ENCODE data around the gene GRAMD2B. TPM values are rescaled to one million over a fixed set of nuclear protein-coding genes. Genes with fewer than 3 reads are reported as not detected.
A peak's percentile ranks its signal among the peaks of the same experiment; 100 is the strongest.

GRAMD2B gene
- total RNA-seq, 6 experiments from 2014 or later = 69.2 to 154 (median 80.5) TPM

- Mint-ChIP-seq H3K27me3 (ENCODE audit: insufficient read depth) (peaks cover 2% of the 10 kb centered on the region; the same call in 1 of the 2 replicates), H3K36me3 (ENCODE audit: low read depth) (peaks cover 27% of the 10 kb centered on the region), H3K4me1 (ENCODE audit: low read depth) (peaks cover 76% of the 10 kb centered on the region), H3K27ac (peak overlapping the region; percentile 42), H3K9me3 (no peaks in the 10 kb centered on the region; the same call in none of the 2 replicates), H3K4me3 (peak overlapping the region; percentile 48; the same call in 1 of the 2 replicates)
- no peak for TF ChIP-seq CTCF (IDR thresholded peaks at IDR 0.05)
- DNase-seq = peak; percentile 56
Observed at GRCh38 chr5:126414874-126415502, 8.2 kb upstream of the GRAMD2B start.

DNA sequence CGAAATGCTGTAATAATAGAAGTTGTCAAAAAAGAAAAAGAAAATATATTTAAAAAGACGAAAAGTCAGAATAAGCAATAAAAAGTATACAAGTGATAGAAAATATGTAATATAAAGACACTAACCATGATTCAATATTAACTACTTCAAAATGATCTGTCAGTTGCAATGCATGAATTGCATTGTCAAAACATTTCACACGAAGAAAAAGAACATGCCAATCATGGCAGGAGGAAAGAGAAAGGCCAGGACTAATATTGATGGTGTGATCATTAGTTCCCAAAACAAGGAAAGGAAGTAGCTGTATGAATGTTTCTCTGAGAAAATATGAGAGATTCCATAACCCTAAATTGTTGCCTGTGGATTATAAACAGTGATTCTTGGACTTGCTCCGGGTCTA, 7.4 kb upstream of the GRAMD2B start:
- no peaks in the 10 kb centered on the region; the same call in none of the 2 replicates for H3K9me3 Mint-ChIP-seq
- no peak overlapping the region; the same call in 1 of the 2 replicates for H3K4me3 Mint-ChIP-seq
- peak overlapping the region; percentile 25; the same call in 1 of the 2 replicates for H3K27ac Mint-ChIP-seq
- H3K27me3 Mint-ChIP-seq (ENCODE audit: insufficient read depth) = peaks cover 2% of the 10 kb centered on the region; the same call in 1 of the 2 replicates
- peaks cover 22% of the 10 kb centered on the region; the same call in 1 of the 2 replicates for H3K36me3 Mint-ChIP-seq (ENCODE audit: low read depth)
- DNase-seq = no peak
- TF ChIP-seq CTCF (IDR thresholded peaks at IDR 0.05) = no peak
- peaks cover 74% of the 10 kb centered on the region for H3K4me1 Mint-ChIP-seq (ENCODE audit: low read depth)

DNA sequence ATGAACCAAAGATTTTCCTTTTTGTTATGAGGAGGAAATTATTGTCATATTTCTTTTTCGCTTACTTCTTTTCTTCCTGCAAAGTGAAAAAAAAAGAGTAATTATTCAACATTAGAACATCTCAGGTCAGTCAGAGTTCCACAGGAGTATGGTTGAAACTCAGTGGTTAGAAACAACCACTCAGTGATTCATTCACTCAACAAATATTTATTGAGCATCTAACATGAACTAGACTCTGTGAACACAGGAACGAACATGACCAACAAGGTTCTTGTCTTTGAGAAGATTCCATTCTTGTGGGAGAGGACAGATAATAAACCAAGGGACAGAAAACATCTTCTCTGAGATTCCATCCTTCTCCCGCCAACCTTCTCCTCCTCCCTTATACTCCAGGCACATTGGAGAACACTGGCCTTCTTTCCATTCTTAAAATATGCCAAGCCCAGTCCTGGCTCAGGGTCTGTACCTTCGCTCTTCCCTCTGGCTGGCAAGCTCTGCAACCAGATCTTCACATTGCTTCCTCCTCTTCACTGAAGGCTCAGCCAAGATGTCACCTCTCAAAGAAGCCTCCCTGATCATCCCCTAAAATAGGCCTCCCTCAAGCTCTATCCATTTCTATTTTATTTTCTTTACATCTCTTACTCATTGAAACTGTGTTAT, 6.8 kb upstream of the GRAMD2B start:
- H3K4me1 Mint-ChIP-seq (ENCODE audit: low read depth) = peaks cover 74% of the 10 kb centered on the region
- no peak for TF ChIP-seq CTCF (IDR thresholded peaks at IDR 0.05)
- peaks cover 2% of the 10 kb centered on the region; the same call in 1 of the 2 replicates for H3K27me3 Mint-ChIP-seq (ENCODE audit: insufficient read depth)
- peak overlapping the region; percentile 25; the same call in 1 of the 2 replicates for H3K27ac Mint-ChIP-seq
- no peaks in the 10 kb centered on the region; the same call in 1 of the 2 replicates for H3K9me3 Mint-ChIP-seq
- no peak overlapping the region for H3K4me3 Mint-ChIP-seq
- H3K36me3 Mint-ChIP-seq (ENCODE audit: low read depth) = peaks cover 17% of the 10 kb centered on the region; the same call in 1 of the 2 replicates
- no peak for DNase-seq

- Mint-ChIP-seq H3K4me1 (ENCODE audit: low read depth) (peaks cover 69% of the 10 kb centered on the region), H3K27me3 (ENCODE audit: insufficient read depth) (peaks cover 2% of the 10 kb centered on the region; the same call in 1 of the 2 replicates)
Observed at GRCh38 chr5:126417178-126417577, 6.0 kb upstream of the GRAMD2B start.

DNA sequence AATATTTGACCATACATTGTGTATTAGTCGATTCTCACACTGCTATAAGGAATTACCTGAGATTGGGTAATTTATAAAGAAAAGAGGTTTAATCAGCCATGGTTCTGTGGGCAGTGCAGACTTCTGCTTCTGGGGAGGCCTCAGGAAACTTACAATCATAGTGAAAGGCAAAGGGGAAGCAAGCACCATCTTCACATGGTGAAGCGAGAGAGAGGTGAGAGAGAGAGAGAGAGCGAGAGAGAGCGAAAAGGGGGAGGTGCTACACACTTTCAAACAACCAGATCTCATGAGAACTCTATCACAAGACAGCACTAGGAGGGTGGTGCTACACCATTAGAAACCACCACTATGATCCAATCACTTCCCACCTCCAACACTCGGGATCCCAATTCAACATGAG, 4.1 kb upstream of the GRAMD2B start:
- no peak overlapping the region for H3K4me3 Mint-ChIP-seq
- peaks cover 18% of the 10 kb centered on the region for H3K36me3 Mint-ChIP-seq (ENCODE audit: low read depth)
- H3K27me3 Mint-ChIP-seq (ENCODE audit: insufficient read depth) = no peaks in the 10 kb centered on the region
- H3K27ac Mint-ChIP-seq = no peak overlapping the region
- no peak for TF ChIP-seq CTCF (IDR thresholded peaks at IDR 0.05)
- peaks cover 58% of the 10 kb centered on the region for H3K4me1 Mint-ChIP-seq (ENCODE audit: low read depth)
- DNase-seq = no peak
- no peaks in the 10 kb centered on the region for H3K9me3 Mint-ChIP-seq

More at GRCh38 chr5:126417178-126417577, 6.0 kb upstream of the GRAMD2B start:
- no peaks in the 10 kb centered on the region for H3K9me3 Mint-ChIP-seq
- peaks cover 13% of the 10 kb centered on the region; the same call in 1 of the 2 replicates for H3K36me3 Mint-ChIP-seq (ENCODE audit: low read depth)
- no peak overlapping the region for H3K27ac Mint-ChIP-seq
- TF ChIP-seq CTCF (IDR thresholded peaks at IDR 0.05) = no peak
- DNase-seq = no peak
- H3K4me3 Mint-ChIP-seq = no peak overlapping the region
